ENCODE results near the gene FAM13A.

The FAM13A gene

DNA sequence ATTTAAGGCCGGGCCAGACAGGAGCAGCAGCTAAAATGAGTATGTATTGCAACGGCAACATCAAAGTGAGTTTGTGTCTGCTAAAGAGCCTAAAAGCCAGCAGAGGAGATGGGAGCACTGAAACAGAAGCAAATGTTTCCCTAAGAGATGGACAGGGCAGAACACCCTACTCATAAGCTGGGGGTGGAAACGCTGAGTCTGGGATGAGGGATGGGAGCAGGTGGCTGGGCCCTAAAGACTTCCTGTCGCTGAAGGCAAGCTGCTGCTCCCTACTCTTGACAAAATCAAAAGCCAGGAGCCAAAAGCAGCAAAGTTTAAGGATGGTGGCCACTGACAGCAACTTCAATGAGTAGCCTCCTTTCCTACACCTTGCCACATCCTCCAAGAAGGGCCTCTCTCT, 318.8 kb downstream of the FAM13A start:
- H3K9me3 ChIP-seq (ENCODE audit: insufficient read depth, low read length): no peaks in the 10 kb centered on the region
- no peak overlapping the region for H3K4me3 ChIP-seq (ENCODE audit: insufficient read depth, low read length, poor library complexity, severe bottlenecking)
- H2AFZ ChIP-seq (ENCODE audit: low read depth, low read length, severe bottlenecking): no peak overlapping the region
- no peaks in the 10 kb centered on the region for H4K20me1 ChIP-seq (ENCODE audit: low read depth, low read length)
- H3K9ac ChIP-seq (ENCODE audit: low read length): no peak overlapping the region
- no peak for TF ChIP-seq EZH2phosphoT487 (conservative IDR thresholded peaks at IDR 0.05; ENCODE audit: low read length)
- TF ChIP-seq, protein P1, sequence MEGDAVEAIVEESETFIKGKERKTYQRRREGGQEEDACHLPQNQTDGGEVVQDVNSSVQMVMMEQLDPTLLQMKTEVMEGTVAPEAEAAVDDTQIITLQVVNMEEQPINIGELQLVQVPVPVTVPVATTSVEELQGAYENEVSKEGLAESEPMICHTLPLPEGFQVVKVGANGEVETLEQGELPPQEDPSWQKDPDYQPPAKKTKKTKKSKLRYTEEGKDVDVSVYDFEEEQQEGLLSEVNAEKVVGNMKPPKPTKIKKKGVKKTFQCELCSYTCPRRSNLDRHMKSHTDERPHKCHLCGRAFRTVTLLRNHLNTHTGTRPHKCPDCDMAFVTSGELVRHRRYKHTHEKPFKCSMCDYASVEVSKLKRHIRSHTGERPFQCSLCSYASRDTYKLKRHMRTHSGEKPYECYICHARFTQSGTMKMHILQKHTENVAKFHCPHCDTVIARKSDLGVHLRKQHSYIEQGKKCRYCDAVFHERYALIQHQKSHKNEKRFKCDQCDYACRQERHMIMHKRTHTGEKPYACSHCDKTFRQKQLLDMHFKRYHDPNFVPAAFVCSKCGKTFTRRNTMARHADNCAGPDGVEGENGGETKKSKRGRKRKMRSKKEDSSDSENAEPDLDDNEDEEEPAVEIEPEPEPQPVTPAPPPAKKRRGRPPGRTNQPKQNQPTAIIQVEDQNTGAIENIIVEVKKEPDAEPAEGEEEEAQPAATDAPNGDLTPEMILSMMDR (IDR thresholded peaks at IDR 0.05; ENCODE audit: insufficient read depth, low read length, poor library complexity, severe bottlenecking): no peak
- no peaks in the 10 kb centered on the region for H3K27me3 ChIP-seq (ENCODE audit: low read length)
- no peaks in the 10 kb centered on the region for H3K36me3 ChIP-seq (ENCODE audit: low read length)
- no peaks in the 10 kb centered on the region for H3K79me2 ChIP-seq (ENCODE audit: insufficient read depth, low read length)
- H3K4me2 ChIP-seq (ENCODE audit: low read depth, low read length, poor library complexity, severe bottlenecking): no peak overlapping the region
- no peaks in the 10 kb centered on the region for H3F3A ChIP-seq (ENCODE audit: insufficient read depth)
- H3K27ac ChIP-seq (ENCODE audit: low read depth, low read length): no peak overlapping the region
- no peaks in the 10 kb centered on the region for H3K9me2 ChIP-seq (replicated peaks; ENCODE audit: insufficient read depth, low read length)

DNA sequence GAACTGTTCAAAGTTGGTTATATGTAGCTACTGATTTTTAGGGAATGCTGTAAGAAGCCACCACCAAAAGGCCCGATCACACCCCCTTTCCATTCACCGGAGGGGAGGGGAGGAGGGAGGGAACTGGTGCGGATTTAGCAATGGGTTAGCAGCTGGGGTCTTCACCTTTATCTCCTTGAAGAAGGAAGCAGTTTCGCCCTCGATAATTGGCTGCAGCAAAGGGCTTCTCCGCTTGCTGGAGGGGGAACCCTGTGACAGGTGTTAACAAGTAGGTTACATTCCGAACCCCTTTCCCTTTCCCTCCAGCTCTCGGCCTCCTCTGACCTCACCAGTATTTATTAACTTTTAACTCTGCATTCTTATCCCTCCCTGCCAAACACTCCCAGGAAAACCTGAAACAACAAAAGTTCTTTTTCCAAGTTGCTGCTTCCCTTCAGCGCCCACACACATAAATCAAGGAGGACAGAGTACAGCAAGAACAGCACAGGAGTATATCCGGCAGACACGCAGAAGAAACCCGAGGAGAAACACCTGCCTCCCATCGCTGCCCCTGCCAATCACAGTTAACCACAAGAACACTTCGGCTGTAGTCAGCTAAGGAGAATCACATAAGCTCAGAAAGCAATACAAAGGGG, 319.6 kb downstream of the FAM13A start:
- TF ChIP-seq EZH2phosphoT487 (conservative IDR thresholded peaks at IDR 0.05; ENCODE audit: low read length): no peak
- TF ChIP-seq, protein P1 (IDR thresholded peaks at IDR 0.05; ENCODE audit: insufficient read depth, low read length, poor library complexity, severe bottlenecking): no peak
- Histone ChIP-seq H3K79me2 (ENCODE audit: insufficient read depth, low read length) (no peaks in the 10 kb centered on the region), H3K27ac (ENCODE audit: low read depth, low read length) (no peak overlapping the region), H3K4me2 (ENCODE audit: low read depth, low read length, poor library complexity, severe bottlenecking) (no peak overlapping the region), H3K9me2 (replicated peaks; ENCODE audit: insufficient read depth, low read length) (no peaks in the 10 kb centered on the region), H3K4me3 (ENCODE audit: insufficient read depth, low read length, poor library complexity, severe bottlenecking) (no peak overlapping the region), H2AFZ (ENCODE audit: low read depth, low read length, severe bottlenecking) (no peak overlapping the region), H3K9ac (ENCODE audit: low read length) (no peak overlapping the region), H3F3A (ENCODE audit: insufficient read depth) (no peaks in the 10 kb centered on the region), H3K9me3 (ENCODE audit: insufficient read depth, low read length) (no peaks in the 10 kb centered on the region), H3K27me3 (ENCODE audit: low read length) (no peaks in the 10 kb centered on the region), H3K36me3 (ENCODE audit: low read length) (no peaks in the 10 kb centered on the region), H4K20me1 (ENCODE audit: low read depth, low read length) (no peaks in the 10 kb centered on the region)

DNA sequence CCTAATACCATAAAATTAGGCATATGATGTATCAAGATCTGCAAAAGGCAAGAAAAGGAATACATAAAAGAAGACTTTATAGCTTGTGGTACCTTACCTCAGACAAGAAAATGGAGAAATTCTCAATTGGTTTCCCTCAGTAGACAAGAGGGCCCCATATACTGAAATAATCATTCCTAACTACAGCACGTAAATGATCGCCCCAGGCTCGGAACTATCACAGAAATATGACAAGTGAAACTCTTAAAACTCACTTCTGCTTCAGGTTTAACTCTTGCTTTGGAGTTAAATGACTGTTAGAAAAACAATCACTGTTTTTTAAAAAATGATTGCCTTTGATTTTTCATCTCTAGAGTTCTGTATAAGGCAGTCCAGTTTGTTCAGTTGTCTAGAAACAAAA, 320.7 kb downstream of the FAM13A start:
- Histone ChIP-seq H2AFZ (ENCODE audit: low read depth, low read length, severe bottlenecking) (no peak overlapping the region), H3K27ac (ENCODE audit: low read depth, low read length) (no peak overlapping the region), H3K9me2 (replicated peaks; ENCODE audit: insufficient read depth, low read length) (no peaks in the 10 kb centered on the region), H3K4me2 (ENCODE audit: low read depth, low read length, poor library complexity, severe bottlenecking) (no peak overlapping the region), H3K27me3 (ENCODE audit: low read length) (no peaks in the 10 kb centered on the region), H3K36me3 (ENCODE audit: low read length) (no peaks in the 10 kb centered on the region), H3K9me3 (ENCODE audit: insufficient read depth, low read length) (no peaks in the 10 kb centered on the region), H3K79me2 (ENCODE audit: insufficient read depth, low read length) (no peaks in the 10 kb centered on the region), H3F3A (ENCODE audit: insufficient read depth) (no peaks in the 10 kb centered on the region), H3K9ac (ENCODE audit: low read length) (no peak overlapping the region), H3K4me3 (ENCODE audit: insufficient read depth, low read length, poor library complexity, severe bottlenecking) (no peak overlapping the region), H4K20me1 (ENCODE audit: low read depth, low read length) (no peaks in the 10 kb centered on the region)
- TF ChIP-seq, protein P1 (IDR thresholded peaks at IDR 0.05; ENCODE audit: insufficient read depth, low read length, poor library complexity, severe bottlenecking): no peak
- no peak for TF ChIP-seq EZH2phosphoT487 (conservative IDR thresholded peaks at IDR 0.05; ENCODE audit: low read length)
